SK-N-SH (cell line): ENCODE measurements around the gene MED15.

Experiments
- CHD2 ChIP-seq: fragments of 150-350 bp; IDR thresholded peaks from 2 replicates; pipeline ENCODE4 v1.6.1; 2018; ENCODE audit warnings: low read length; ENCODE audit not compliant: partially characterized antibody
- NRF1 ChIP-seq: IDR thresholded peaks from 2 replicates; pipeline ENCODE4 v1.6.1; 2012; ENCODE audit warnings: low read depth, mild to moderate bottlenecking, low read length
- POLR2AphosphoS5 ChIP-seq: IDR thresholded peaks from 2 replicates; pipeline ENCODE4 v1.6.1; 2012; ENCODE audit warnings: low read depth, low read length
- RAD21 ChIP-seq: IDR thresholded peaks from 2 replicates; pipeline ENCODE4 v1.6.1; 2012; ENCODE audit warnings: mild to moderate bottlenecking, low read length
- RCOR1 ChIP-seq: fragments of 150-350 bp; IDR thresholded peaks from 2 replicates; pipeline ENCODE4 v1.6.1; 2017; ENCODE audit warnings: antibody characterized with exemption, low read length
- SIN3A ChIP-seq: IDR thresholded peaks from 2 replicates; pipeline ENCODE4 v1.6.1; 2012; ENCODE audit warnings: low read depth, mild to moderate bottlenecking, low read length, moderate library complexity, borderline replicate concordance
- TAF1 ChIP-seq: IDR thresholded peaks from 2 replicates; pipeline ENCODE4 v1.6.1; 2012; ENCODE audit warnings: low read depth, mild to moderate bottlenecking, low read length, moderate library complexity, borderline replicate concordance
- TCF12 ChIP-seq: IDR thresholded peaks from 2 replicates; pipeline ENCODE4 v1.4.0; 2012
- TF ChIP-seq, protein P1 (sequence below): fragments of 200-600 bp; sonication (generic); IDR thresholded peaks from 2 replicates; pipeline ENCODE4 v1.6.1; 2017; ENCODE audit warnings: antibody characterized with exemption, mild to moderate bottlenecking, moderate library complexity
- TF ChIP-seq, protein P2 (sequence below): IDR thresholded peaks from 2 replicates; pipeline ENCODE4 v1.4.0; 2012; ENCODE audit warnings: low read depth, borderline replicate concordance

DNA sequence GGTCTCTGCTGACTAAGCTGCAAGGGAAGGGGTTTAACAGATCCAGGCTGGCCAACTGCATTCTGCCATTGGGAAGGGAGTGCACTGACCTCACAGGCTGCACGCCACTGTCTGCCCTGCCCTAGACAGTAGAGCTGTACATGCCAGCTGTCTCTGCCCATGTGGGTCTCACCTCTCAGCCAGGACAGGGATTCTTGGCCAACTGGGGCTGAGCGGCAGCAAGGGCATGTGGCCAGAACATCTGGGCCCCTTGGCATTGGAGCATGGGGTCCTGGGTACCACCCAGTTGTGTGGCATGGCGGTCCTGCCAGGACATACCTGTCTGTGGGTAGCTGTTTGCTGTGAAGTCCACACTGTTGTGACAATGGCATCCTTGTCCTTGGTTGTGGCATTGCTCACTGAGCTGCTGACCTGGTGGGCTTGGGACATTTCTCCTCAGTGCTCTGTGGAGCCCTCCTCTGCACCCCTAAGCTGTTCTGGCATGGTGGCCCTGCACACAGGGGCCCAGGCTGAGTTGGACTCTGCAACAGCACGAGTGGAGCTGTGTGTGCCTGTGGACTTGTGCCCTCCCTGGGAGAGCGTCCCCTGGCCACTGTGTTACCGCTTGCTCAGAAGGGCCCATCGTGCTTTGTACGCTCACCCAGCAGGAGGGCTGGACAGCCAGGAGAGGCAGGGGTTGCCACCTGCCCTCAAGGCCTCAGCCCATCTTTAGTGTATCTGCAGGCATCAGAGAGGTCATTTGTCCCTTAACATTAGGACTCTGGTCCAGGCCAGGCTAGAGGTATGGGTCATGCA lies 46.7 kb downstream of the MED15 start:
- TF ChIP-seq, protein P1, sequence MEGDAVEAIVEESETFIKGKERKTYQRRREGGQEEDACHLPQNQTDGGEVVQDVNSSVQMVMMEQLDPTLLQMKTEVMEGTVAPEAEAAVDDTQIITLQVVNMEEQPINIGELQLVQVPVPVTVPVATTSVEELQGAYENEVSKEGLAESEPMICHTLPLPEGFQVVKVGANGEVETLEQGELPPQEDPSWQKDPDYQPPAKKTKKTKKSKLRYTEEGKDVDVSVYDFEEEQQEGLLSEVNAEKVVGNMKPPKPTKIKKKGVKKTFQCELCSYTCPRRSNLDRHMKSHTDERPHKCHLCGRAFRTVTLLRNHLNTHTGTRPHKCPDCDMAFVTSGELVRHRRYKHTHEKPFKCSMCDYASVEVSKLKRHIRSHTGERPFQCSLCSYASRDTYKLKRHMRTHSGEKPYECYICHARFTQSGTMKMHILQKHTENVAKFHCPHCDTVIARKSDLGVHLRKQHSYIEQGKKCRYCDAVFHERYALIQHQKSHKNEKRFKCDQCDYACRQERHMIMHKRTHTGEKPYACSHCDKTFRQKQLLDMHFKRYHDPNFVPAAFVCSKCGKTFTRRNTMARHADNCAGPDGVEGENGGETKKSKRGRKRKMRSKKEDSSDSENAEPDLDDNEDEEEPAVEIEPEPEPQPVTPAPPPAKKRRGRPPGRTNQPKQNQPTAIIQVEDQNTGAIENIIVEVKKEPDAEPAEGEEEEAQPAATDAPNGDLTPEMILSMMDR, result no peak
- TF ChIP-seq TCF12 (no peak), RCOR1 (no peak), TAF1 (no peak), NRF1 (no peak), CHD2 (no peak), POLR2AphosphoS5 (no peak), RAD21 (no peak), SIN3A (no peak)
- TF ChIP-seq, protein P2, sequence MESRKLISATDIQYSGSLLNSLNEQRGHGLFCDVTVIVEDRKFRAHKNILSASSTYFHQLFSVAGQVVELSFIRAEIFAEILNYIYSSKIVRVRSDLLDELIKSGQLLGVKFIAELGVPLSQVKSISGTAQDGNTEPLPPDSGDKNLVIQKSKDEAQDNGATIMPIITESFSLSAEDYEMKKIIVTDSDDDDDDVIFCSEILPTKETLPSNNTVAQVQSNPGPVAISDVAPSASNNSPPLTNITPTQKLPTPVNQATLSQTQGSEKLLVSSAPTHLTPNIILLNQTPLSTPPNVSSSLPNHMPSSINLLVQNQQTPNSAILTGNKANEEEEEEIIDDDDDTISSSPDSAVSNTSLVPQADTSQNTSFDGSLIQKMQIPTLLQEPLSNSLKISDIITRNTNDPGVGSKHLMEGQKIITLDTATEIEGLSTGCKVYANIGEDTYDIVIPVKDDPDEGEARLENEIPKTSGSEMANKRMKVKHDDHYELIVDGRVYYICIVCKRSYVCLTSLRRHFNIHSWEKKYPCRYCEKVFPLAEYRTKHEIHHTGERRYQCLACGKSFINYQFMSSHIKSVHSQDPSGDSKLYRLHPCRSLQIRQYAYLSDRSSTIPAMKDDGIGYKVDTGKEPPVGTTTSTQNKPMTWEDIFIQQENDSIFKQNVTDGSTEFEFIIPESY, result no peak
